IMR-90 (cell line): ENCODE data around the gene SIK3. TPM values are rescaled to one million over a fixed set of nuclear protein-coding genes. Genes with fewer than 3 reads are reported as not detected.

Experiments
- ATAC-seq: fragments of 200-7000 bp; cut with Tn5 transposase; 2 replicates; pipeline ENCODE4 v1.9.1; 2020; ENCODE audit warnings: low read depth, mild to moderate bottlenecking, moderate library complexity
- BruUV-seq: library from RNA; stranded (reverse); fragments of 400-500 nt; replicated peaks from 2 replicates; lab custom pipeline; 2021; lab: Mats Ljungman, UMichigan
- CTCF ChIA-PET: fragments of 300-600 bp; formaldehyde crosslinking; extraction: SDS; loops from one replicate; lab custom pipeline; 2021; ENCODE audit warnings: antibody characterized with exemption; lab: Yijun Ruan, JAX
- POLR2A ChIA-PET: fragments of 300-600 bp; sonication (Branson Sonifier 250); formaldehyde crosslinking; loops from one replicate; lab custom pipeline; 2022; ENCODE audit warnings: antibody characterized with exemption; ENCODE audit not compliant: unreplicated experiment; lab: Charles Lee
- DNase-seq: peaks from one replicate; pipeline ENCODE4 v3.0.0; 2013
- H2AFZ ChIP-seq: replicated peaks from 2 replicates; pipeline ENCODE3; 2013; ENCODE audit warnings: low read length, mild to moderate bottlenecking; ENCODE audit not compliant: poor library complexity
- H2AK5ac ChIP-seq: 2 replicates; pipeline ENCODE4 v1.6.1; 2013; ENCODE audit warnings: low read depth, low read length, inconsistent platforms
- H2AK9ac ChIP-seq: replicated peaks from 2 replicates; pipeline ENCODE3; 2013; ENCODE audit warnings: mild to moderate bottlenecking, low read depth, low read length, moderate library complexity; ENCODE audit not compliant: poor library complexity
- H2BK120ac ChIP-seq: 2 replicates; pipeline ENCODE4 v1.6.1; 2013; ENCODE audit warnings: low read depth, low read length, inconsistent platforms
- H2BK15ac ChIP-seq: 3 replicates; pipeline ENCODE4 v1.6.1; 2013; ENCODE audit warnings: low read depth, low read length, inconsistent platforms
- H2BK20ac ChIP-seq: 2 replicates; pipeline ENCODE4 v1.6.1; 2013; ENCODE audit warnings: low read depth, mild to moderate bottlenecking, inconsistent platforms, low read length, moderate library complexity
- H2BK5ac ChIP-seq: 2 replicates; pipeline ENCODE4 v1.6.1; 2013; ENCODE audit warnings: mild to moderate bottlenecking, low read depth, low read length, inconsistent platforms; ENCODE audit not compliant: poor library complexity, severe bottlenecking
- H3K14ac ChIP-seq: replicated peaks from 2 replicates; pipeline ENCODE4 v1.6.1; 2013; ENCODE audit warnings: low read depth, low read length, inconsistent platforms
- H3K18ac ChIP-seq: 2 replicates; pipeline ENCODE4 v1.6.1; 2013; ENCODE audit warnings: low read depth, low read length, control low read depth
- H3K23ac ChIP-seq: 2 replicates; pipeline ENCODE4 v1.6.1; 2013; ENCODE audit warnings: low read depth, low read length, inconsistent platforms
- H3K27ac ChIP-seq: 2 replicates; pipeline ENCODE4 v1.5.1; 2013; ENCODE audit warnings: mild to moderate bottlenecking, control low read depth, low read length; ENCODE audit not compliant: insufficient read depth
- H3K27me3 ChIP-seq: 2 replicates; pipeline ENCODE4 v1.6.1; 2013; ENCODE audit warnings: low read length; ENCODE audit not compliant: control insufficient read depth, insufficient read depth
- H3K36me3 ChIP-seq: 2 replicates; pipeline ENCODE4 v1.6.1; 2013; ENCODE audit warnings: low read length, mixed read lengths; ENCODE audit not compliant: control insufficient read depth, insufficient read depth
- H3K4ac ChIP-seq: 2 replicates; pipeline ENCODE4 v1.6.1; 2013; ENCODE audit warnings: low read depth, low read length, inconsistent platforms
- H3K4me1 ChIP-seq: 2 replicates; pipeline ENCODE4 v1.6.1; 2013; ENCODE audit warnings: low read length, mixed read lengths; ENCODE audit not compliant: control insufficient read depth, insufficient read depth
- H3K4me2 ChIP-seq: 2 replicates; pipeline ENCODE4 v1.6.1; 2013; ENCODE audit warnings: low read depth, mild to moderate bottlenecking, control low read depth, low read length, moderate library complexity
- H3K4me3 ChIP-seq: 2 replicates; pipeline ENCODE4 v1.5.1; 2013; ENCODE audit warnings: low read depth, mild to moderate bottlenecking, control low read depth, low read length, moderate library complexity; ENCODE audit not compliant: insufficient read depth
- H3K56ac ChIP-seq: 2 replicates; pipeline ENCODE4 v1.6.1; 2013; ENCODE audit warnings: low read length, inconsistent platforms; ENCODE audit not compliant: insufficient read depth; ENCODE audit errors: extremely low read depth
- H3K79me1 ChIP-seq, 2 experiments: 2 replicates each; pipeline ENCODE4 v1.6.1; 2013; ENCODE audit warnings: low read length in 2 of 2, inconsistent platforms in 1 of 2, low read depth in 1 of 2
- H3K9ac ChIP-seq: 2 replicates; pipeline ENCODE4 v1.6.1; 2013; ENCODE audit warnings: low read depth, low read length, control low read depth
- H3K9me1 ChIP-seq: 2 replicates; pipeline ENCODE4 v1.6.1; 2013; ENCODE audit warnings: low read length, inconsistent platforms; ENCODE audit not compliant: insufficient read depth
- H3K9me3 ChIP-seq: 2 replicates; pipeline ENCODE4 v1.6.1; 2013; ENCODE audit warnings: low read length; ENCODE audit not compliant: control insufficient read depth, insufficient read depth
- H4K20me1 ChIP-seq: 2 replicates; pipeline ENCODE4 v1.6.1; 2013; ENCODE audit warnings: low read length, inconsistent platforms; ENCODE audit not compliant: insufficient read depth
- H4K5ac ChIP-seq: 2 replicates; pipeline ENCODE4 v1.6.1; 2013; ENCODE audit warnings: mild to moderate bottlenecking, low read depth, low read length, control low read depth
- H4K8ac ChIP-seq, 2 experiments: 2 replicates each; pipeline ENCODE4 v1.6.1; 2013; ENCODE audit warnings: low read depth in 2 of 2, low read length in 2 of 2, control low read depth in 1 of 2, inconsistent platforms in 1 of 2
- H4K91ac ChIP-seq: 2 replicates; pipeline ENCODE4 v1.6.1; 2013; ENCODE audit warnings: low read depth, low read length, inconsistent platforms; ENCODE audit not compliant: insufficient read depth
- CHD1 ChIP-seq: IDR thresholded peaks from 2 replicates; pipeline ENCODE4 v1.6.1; 2012; ENCODE audit warnings: low read depth, low read length, improper control_type of control experiment
- FOS ChIP-seq: fragments of 150-350 bp; IDR thresholded peaks from 2 replicates; pipeline ENCODE4 v1.6.1; 2016; ENCODE audit warnings: low read depth, low read length
- MAFK ChIP-seq: IDR thresholded peaks from 2 replicates; pipeline ENCODE4 v1.6.1; 2012; ENCODE audit warnings: low read depth, low read length, improper control_type of control experiment
- RCOR1 ChIP-seq: IDR thresholded peaks from 2 replicates; pipeline ENCODE4 v1.6.1; 2012; ENCODE audit warnings: mild to moderate bottlenecking, low read length, improper control_type of control experiment; ENCODE audit not compliant: insufficient replicate concordance
- RFX5 ChIP-seq: IDR thresholded peaks from 2 replicates; pipeline ENCODE4 v1.8.0; 2012; ENCODE audit warnings: low read depth, mild to moderate bottlenecking, low read length, moderate library complexity
- whole genome bisulfite sequencing, 2 experiments: methylation state at CpG; one replicate each; pipeline versions ENCODE4 v1.1.5 to v1.1.7; 2013; ENCODE audit warnings: missing lambda C conversion rate in 2 of 2; ENCODE audit not compliant: insufficient read length in 1 of 2; ENCODE audit errors: extremely low coverage in 2 of 2; 5-methylcytosine and 5-hydroxymethylcytosine counted together
- dilution Hi-C: fragments of 300-500 bp; cut with HindIII; formaldehyde crosslinking; loops from one replicate; pipeline ENCODE4 v1.14.3; 2018; ENCODE audit warnings: low sequenced_read_pairs; ENCODE audit not compliant: unreplicated experiment
- in situ Hi-C: fragments of 300-500 bp; cut with MboI; formaldehyde crosslinking; loops from 3 replicates; pipeline ENCODE4 v1.14.3; 2019; ENCODE audit warnings: low sequenced_read_pairs, inconsistent platforms, mixed read lengths
- intact Hi-C: fragments of 100-400 bp; cut with micrococcal nuclease; formaldehyde crosslinking; loops from 2 replicates; pipeline ENCODE4 v1.10.0; 2022
- polyA plus RNA-seq, 3 experiments: library from polyadenylated mRNA; depleted of rRNA; stranded (reverse); fragments of >200 nt; gene quantifications; 2 replicates each; pipeline ENCODE4 v1.2.3, GENCODE V29; 2012; ENCODE audit warnings: low replicate concordance in 1 of 3
- total RNA-seq: library from RNA; depleted of rRNA; stranded (reverse); fragments of >200 nt; gene quantifications from 2 replicates; pipeline ENCODE4 v1.2.3, GENCODE V29; 2012
- TF ChIP-seq, protein P1 (sequence below): conservative IDR thresholded peaks from 2 replicates; pipeline ENCODE4 v1.5.1; 2012; ENCODE audit warnings: mild to moderate bottlenecking, low read depth, low read length, improper control_type of control experiment

SIK3 gene
- total and polyA plus RNA-seq, 2 of the 4 experiments (the other 2 are of a cell fraction), result 8.2 to 9.1 TPM

DNA sequence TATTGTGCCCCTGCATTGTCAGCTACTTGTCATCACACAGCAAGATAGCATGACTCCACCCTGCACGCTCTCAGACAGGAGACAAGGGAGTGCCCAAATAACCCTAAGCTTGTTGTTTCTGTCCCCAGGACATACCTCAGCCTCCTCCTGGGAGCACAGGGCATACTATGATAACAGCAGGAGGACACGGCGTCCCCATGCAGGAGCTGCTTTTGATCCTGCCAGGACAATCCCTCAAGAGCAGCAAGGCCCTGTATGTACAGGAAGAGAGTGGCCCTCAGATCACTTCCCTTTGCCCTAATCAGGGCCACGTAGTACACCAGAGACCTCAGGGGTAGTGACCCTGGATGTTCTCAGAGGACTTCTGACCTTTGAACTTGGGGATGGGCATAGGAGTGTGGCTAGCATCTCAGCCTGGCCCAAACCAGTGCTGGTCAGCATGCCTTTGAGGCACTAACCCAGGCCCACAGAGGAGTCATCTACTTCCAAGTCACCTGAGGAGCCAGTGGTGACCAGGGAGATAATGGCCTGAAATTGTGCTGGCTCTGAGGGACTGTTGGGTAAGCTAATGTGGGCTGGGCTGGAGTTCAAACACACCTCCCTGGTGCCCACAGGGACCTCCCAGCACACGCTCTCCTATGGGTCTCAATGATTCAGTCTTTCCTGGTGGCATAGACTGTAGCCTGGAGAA, 284.3 kb downstream of the SIK3 start:
- ATAC-seq, result no peak
- POLR2A ChIA-PET, result no interaction called here

More for the DNA sequence above, 284.3 kb downstream of the SIK3 start:
- H3K9ac ChIP-seq, result no peak overlapping the region
- no peak overlapping the region for H2BK5ac ChIP-seq
- no peak overlapping the region for H2BK120ac ChIP-seq
- no peak overlapping the region for H3K14ac ChIP-seq
- H3K4ac ChIP-seq, result no peak overlapping the region
- H3K36me3 ChIP-seq, result no peaks in the 10 kb centered on the region
- WGBS, 2 experiments, result 100% methylated on average over 1 of the region's 5 CpGs; no CpG with 5 or more reads in 1 of the 2 experiments
- H3K4me3 ChIP-seq, result no peak overlapping the region
- no peak overlapping the region for H3K18ac ChIP-seq
- no peak overlapping the region for H3K23ac ChIP-seq
- dilution Hi-C loops, result no loop called here
- no peak for DNase-seq
- H3K27ac ChIP-seq, result no peak overlapping the region
- intact Hi-C loops, result no loop called here
- no peak overlapping the region for H4K8ac ChIP-seq
- no peaks in the 10 kb centered on the region for H3K9me1 ChIP-seq
- H4K5ac ChIP-seq, result no peak overlapping the region
- no peak overlapping the region for H3K56ac ChIP-seq
- no peak overlapping the region for H2AK5ac ChIP-seq
- in situ Hi-C loops, result no loop called here
- H2AK9ac ChIP-seq, result peak overlapping the region; percentile 23
- BruUV-seq, result no TSS peak
- H3K27me3 ChIP-seq, result peaks cover 4% of the 10 kb centered on the region; the same call in 1 of the 2 replicates
- H4K20me1 ChIP-seq, result no peaks in the 10 kb centered on the region
- CTCF ChIA-PET, result interaction anchor here (1.0 kb wide), 1 partner anchor 22 kb away, joined by 4 read pairs; no protein-coding TSS in a partner anchor
- H2BK15ac ChIP-seq, result no peak overlapping the region
- no peak overlapping the region for H2BK20ac ChIP-seq
- peaks cover 3% of the 10 kb centered on the region; the same call in 1 of the 2 replicates for H3K4me1 ChIP-seq
- H3K4me2 ChIP-seq, result no peak overlapping the region
- TF ChIP-seq CHD1, result no peak
- TF ChIP-seq RCOR1, result no peak
- TF ChIP-seq FOS, result no peak
- no peak for TF ChIP-seq MAFK
- TF ChIP-seq, protein P1, sequence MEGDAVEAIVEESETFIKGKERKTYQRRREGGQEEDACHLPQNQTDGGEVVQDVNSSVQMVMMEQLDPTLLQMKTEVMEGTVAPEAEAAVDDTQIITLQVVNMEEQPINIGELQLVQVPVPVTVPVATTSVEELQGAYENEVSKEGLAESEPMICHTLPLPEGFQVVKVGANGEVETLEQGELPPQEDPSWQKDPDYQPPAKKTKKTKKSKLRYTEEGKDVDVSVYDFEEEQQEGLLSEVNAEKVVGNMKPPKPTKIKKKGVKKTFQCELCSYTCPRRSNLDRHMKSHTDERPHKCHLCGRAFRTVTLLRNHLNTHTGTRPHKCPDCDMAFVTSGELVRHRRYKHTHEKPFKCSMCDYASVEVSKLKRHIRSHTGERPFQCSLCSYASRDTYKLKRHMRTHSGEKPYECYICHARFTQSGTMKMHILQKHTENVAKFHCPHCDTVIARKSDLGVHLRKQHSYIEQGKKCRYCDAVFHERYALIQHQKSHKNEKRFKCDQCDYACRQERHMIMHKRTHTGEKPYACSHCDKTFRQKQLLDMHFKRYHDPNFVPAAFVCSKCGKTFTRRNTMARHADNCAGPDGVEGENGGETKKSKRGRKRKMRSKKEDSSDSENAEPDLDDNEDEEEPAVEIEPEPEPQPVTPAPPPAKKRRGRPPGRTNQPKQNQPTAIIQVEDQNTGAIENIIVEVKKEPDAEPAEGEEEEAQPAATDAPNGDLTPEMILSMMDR, result no peak
- TF ChIP-seq RFX5, result no peak
- no peak overlapping the region for H4K91ac ChIP-seq
- no peak overlapping the region for H2AFZ ChIP-seq
- peaks cover 3% of the 10 kb centered on the region for H3K9me3 ChIP-seq
- no peaks in the 10 kb centered on the region for H3K79me1 ChIP-seq
